ENCODE measurements around the gene UTP15. TPM values are rescaled to one million over a fixed set of nuclear protein-coding genes. Genes with fewer than 3 reads are reported as not detected.

Gene UTP15, protein sequence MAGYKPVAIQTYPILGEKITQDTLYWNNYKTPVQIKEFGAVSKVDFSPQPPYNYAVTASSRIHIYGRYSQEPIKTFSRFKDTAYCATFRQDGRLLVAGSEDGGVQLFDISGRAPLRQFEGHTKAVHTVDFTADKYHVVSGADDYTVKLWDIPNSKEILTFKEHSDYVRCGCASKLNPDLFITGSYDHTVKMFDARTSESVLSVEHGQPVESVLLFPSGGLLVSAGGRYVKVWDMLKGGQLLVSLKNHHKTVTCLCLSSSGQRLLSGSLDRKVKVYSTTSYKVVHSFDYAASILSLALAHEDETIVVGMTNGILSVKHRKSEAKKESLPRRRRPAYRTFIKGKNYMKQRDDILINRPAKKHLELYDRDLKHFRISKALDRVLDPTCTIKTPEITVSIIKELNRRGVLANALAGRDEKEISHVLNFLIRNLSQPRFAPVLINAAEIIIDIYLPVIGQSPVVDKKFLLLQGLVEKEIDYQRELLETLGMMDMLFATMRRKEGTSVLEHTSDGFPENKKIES
- total RNA-seq, result 6.0 and 13.8 TPM in 2 replicates

DNA sequence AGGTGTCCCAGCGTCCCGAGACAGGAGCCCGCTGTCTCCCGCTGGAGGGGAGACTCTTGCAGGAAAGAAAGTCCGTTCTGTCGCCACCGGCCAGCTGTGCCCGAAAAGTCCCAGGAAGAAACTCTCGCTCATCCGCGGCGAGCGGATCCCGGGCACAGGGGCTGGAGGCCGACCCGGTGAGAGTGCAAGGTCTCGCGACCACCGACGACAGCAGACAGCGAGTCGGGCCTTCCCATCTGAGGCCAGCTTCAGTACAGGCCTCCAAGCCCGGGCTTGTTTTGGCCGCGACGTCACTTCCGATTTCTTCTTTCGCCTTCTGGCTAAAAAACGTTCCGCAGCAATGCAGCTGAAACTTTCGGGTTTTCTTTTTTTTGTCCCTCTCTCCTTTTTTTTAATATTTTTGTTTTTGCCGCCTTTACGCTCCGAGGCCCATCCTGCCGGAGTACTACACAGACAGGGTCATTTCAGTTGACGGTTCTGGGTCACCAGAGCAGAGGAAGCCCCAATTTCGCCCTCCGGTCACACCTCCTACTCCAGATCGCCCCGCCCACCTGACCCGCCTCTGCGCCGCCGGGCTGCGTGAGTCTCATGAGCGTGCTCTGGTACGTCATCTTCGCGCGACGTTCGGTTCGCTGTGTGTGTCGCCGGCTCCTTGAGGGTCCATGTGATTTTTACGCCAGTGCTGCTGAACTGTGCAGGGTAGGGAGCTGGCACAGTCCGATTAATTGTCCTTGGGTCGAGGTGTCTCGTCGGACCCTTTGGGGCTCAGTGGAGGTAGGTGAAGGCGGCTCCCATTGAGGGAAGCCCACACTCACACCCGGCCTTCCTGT lies at the start of gene UTP15, which contains the start of gene ANKRA2:
Gene UTP15 (plus strand): TSS at position 605 of the 830 bp plus-strand sequence. CDS start 1,602 bp downstream, outside the sequence.
Gene ANKRA2 (minus strand): TSS at position 501 of the 830 bp plus-strand sequence. CDS start 2,758 bp downstream, outside the sequence.

DNA sequence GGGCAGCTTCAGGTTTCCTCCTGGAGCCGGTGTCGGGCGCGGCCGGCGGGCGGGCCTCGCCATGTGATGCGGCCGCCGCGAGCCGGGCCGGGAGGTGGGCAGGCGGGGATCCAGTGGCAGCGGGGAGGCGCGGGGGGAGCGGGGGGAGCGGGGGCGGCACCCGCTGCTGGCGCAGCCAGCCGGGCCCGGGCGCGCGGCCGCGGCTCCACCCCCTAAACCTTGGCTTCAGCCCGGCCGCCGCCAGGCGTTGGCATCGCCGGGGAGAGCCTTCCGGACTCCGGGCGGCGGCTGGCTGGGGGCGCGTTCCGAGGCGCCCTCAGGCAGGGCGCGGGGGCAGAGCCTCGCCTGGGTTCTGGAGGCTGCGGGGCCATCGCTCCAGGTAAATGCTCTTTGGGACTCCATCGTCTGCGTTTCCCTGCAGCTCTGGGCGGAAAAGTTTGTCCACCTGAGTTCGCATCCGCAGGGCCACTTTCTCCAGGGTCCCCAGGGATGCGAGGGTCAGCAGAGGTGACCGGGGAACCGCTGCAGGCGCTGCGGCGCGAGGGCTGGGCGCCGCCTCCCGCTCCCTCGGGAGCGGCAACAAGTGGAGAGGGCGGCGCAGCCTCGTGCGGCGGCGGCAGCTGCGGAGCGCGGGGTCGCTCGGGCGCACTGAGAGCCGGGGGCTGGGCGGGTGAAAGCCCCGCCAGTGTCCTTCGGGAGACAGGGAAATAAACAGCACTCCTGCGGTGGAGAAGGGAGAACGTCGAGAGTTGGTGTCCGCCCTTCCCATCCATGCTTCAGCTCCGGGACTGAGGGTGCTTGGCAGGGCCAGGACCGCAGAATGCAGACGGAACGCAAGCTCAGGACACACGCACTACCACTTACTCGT lies 60.6 kb downstream of the UTP15 start, which contains the start of gene ARHGEF28:
Gene ARHGEF28 (plus strand): TSS at position 253 of the 868 bp plus-strand sequence. CDS start 58,656 bp downstream, outside the sequence.

Other genes starting within 250 kb of the UTP15 start
- 2.1 and 4.3 TPM in 2 replicates for gene FOXD1, start 117.0 kb upstream of the UTP15 start, total RNA-seq
- gene BTF3, start 67.3 kb upstream of the UTP15 start, total RNA-seq, result 364 and 418 TPM in 2 replicates
- 8.1 and 21.1 TPM in 2 replicates for gene ANKRA2, start 104 bp upstream of the UTP15 start, total RNA-seq
- gene ARHGEF28, start 60.5 kb downstream of the UTP15 start, total RNA-seq, result 6.0 and 6.5 TPM in 2 replicates